MM.1S (cell line): ENCODE measurements around the gene DUSP10.

Source experiments
- EZH2 ChIP-seq: fragments of 300-600 bp; sonication (generic); optimal IDR thresholded peaks from 2 replicates; pipeline ENCODE3; 2017; ENCODE audit warnings: low read depth, mild to moderate bottlenecking, antibody characterized with exemption, low read length, mixed read lengths
- EZH2phosphoT487 ChIP-seq: fragments of 300-600 bp; sonication (generic); IDR thresholded peaks from 2 replicates; pipeline ENCODE4 v1.6.1; 2018; ENCODE audit warnings: antibody characterized with exemption, low read length
- TF ChIP-seq, protein P1 (sequence below): fragments of 300-600 bp; sonication (generic); IDR thresholded peaks from 2 replicates; pipeline ENCODE4 v1.5.1; 2016; ENCODE audit warnings: antibody characterized with exemption, low read length, mixed read lengths

- TF ChIP-seq, protein P1, sequence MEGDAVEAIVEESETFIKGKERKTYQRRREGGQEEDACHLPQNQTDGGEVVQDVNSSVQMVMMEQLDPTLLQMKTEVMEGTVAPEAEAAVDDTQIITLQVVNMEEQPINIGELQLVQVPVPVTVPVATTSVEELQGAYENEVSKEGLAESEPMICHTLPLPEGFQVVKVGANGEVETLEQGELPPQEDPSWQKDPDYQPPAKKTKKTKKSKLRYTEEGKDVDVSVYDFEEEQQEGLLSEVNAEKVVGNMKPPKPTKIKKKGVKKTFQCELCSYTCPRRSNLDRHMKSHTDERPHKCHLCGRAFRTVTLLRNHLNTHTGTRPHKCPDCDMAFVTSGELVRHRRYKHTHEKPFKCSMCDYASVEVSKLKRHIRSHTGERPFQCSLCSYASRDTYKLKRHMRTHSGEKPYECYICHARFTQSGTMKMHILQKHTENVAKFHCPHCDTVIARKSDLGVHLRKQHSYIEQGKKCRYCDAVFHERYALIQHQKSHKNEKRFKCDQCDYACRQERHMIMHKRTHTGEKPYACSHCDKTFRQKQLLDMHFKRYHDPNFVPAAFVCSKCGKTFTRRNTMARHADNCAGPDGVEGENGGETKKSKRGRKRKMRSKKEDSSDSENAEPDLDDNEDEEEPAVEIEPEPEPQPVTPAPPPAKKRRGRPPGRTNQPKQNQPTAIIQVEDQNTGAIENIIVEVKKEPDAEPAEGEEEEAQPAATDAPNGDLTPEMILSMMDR = no peak
- TF ChIP-seq EZH2 = no peak
- no peak for TF ChIP-seq EZH2phosphoT487
Observed at GRCh38 chr1:221727146-221728036, 14.5 kb downstream of the DUSP10 start.
